C4-2B (cell line): Measurements from ENCODE around the gene FXYD5.

Experiments
- H3K27ac ChIP-seq: fragments of 450-650 bp; 2 replicates; pipeline ENCODE4 v1.5.1; 2017
- CTCF ChIP-seq: fragments of 450-650 bp; conservative IDR thresholded peaks from 2 replicates; pipeline ENCODE4 v1.5.1; 2017; ENCODE audit warnings: mild to moderate bottlenecking
- ZFX ChIP-seq: fragments of 450-650 bp; IDR thresholded peaks from 2 replicates; pipeline ENCODE4 v1.6.1; 2017

The FXYD5 gene

GRCh38 chr19:35207391-35207871 is 52.9 kb downstream of the FXYD5 start:
- TF ChIP-seq ZFX: no peak
- no peak for TF ChIP-seq CTCF
- H3K27ac ChIP-seq: no peak overlapping the region

- TF ChIP-seq ZFX: no peak
- no peak for TF ChIP-seq CTCF
- no peak overlapping the region for H3K27ac ChIP-seq
Measured at GRCh38 chr19:35208121-35208520, 53.6 kb downstream of the FXYD5 start.

GRCh38 chr19:35209646-35210045 is 55.1 kb downstream of the FXYD5 start:
- TF ChIP-seq ZFX (no peak), CTCF (no peak)
- no peak overlapping the region for H3K27ac ChIP-seq

GRCh38 chr19:35211545-35212230 is 57.2 kb downstream of the FXYD5 start:
- no peak overlapping the region for H3K27ac ChIP-seq
- TF ChIP-seq ZFX (no peak), CTCF (no peak)

GRCh38 chr19:35212241-35212640 is 57.7 kb downstream of the FXYD5 start:
- TF ChIP-seq ZFX: no peak
- TF ChIP-seq CTCF: no peak
- no peak overlapping the region for H3K27ac ChIP-seq

GRCh38 chr19:35213663-35214632 is 59.4 kb downstream of the FXYD5 start:
- TF ChIP-seq ZFX: no peak
- no peak for TF ChIP-seq CTCF
- H3K27ac ChIP-seq: peak overlapping the region; percentile 49
